HUES6 (cell line): ENCODE measurements around the gene TMCC1.
A peak's percentile ranks its signal among the peaks of the same experiment; 100 is the strongest.
"Not testable (repeated sequence)": the region's sequence is repeated elsewhere in the genome, so short reads cannot be mapped to it uniquely, and the experiment has no call there.

Experiments used
- H3K27ac ChIP-seq: 2 replicates; pipeline ENCODE4 v1.7.0; 2013; ENCODE audit warnings: low read depth, mild to moderate bottlenecking, low read length, inconsistent platforms
- H3K27me3 ChIP-seq: 2 replicates; pipeline ENCODE4 v1.6.1; 2013; ENCODE audit warnings: low read length; ENCODE audit not compliant: control insufficient read depth, insufficient read depth
- H3K36me3 ChIP-seq: 2 replicates; pipeline ENCODE4 v1.6.1; 2013; ENCODE audit warnings: low read length; ENCODE audit not compliant: control insufficient read depth, insufficient read depth
- H3K4me1 ChIP-seq: 2 replicates; pipeline ENCODE4 v1.6.1; 2013; ENCODE audit warnings: low read length; ENCODE audit not compliant: control insufficient read depth, insufficient read depth
- H3K4me3 ChIP-seq: 2 replicates; pipeline ENCODE4 v1.5.1; 2013; ENCODE audit warnings: low read depth, low read length
- H3K9ac ChIP-seq: one replicate; pipeline ENCODE4 v1.6.1; 2013; ENCODE audit warnings: mild to moderate bottlenecking, low read length
- H3K9me3 ChIP-seq: 2 replicates; pipeline ENCODE4 v1.6.1; 2013; ENCODE audit warnings: low read depth, low read length; ENCODE audit not compliant: control insufficient read depth, insufficient read depth

TMCC1 gene

DNA sequence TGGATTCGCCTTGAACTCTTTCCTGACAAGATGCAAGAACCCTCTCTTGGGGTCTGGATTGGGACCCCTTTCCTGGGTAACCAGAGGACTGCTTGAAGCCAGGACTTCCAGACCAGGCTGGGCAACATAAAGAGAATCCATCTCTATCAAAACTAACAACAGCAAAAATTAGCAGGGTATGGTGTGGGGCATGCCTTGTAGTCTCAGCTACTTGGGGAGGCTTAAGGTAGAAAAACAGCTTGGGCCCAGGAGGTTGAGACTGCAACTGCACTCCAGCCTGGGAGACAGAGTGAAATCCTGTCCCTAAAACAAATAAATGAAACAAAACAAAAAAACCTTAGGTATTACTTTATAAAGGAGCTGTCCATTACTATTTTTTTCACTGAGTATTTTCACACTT is 193.9 kb downstream of the TMCC1 start:
- no peak overlapping the region for H3K9ac ChIP-seq
- no peak overlapping the region for H3K4me3 ChIP-seq
- no peaks in the 10 kb centered on the region for H3K27me3 ChIP-seq
- no peak overlapping the region for H3K27ac ChIP-seq
- H3K4me1 ChIP-seq: peaks cover 21% of the 10 kb centered on the region
- peaks cover 10% of the 10 kb centered on the region for H3K36me3 ChIP-seq
- H3K9me3 ChIP-seq: peaks cover 34% of the 10 kb centered on the region

- peaks cover 10% of the 10 kb centered on the region for H3K36me3 ChIP-seq
- H3K9me3 ChIP-seq: peaks cover 34% of the 10 kb centered on the region
- no peak overlapping the region for H3K4me3 ChIP-seq
- no peaks in the 10 kb centered on the region for H3K27me3 ChIP-seq
- peaks cover 21% of the 10 kb centered on the region for H3K4me1 ChIP-seq
- no peak overlapping the region for H3K9ac ChIP-seq
- no peak overlapping the region for H3K27ac ChIP-seq
These were observed 194.3 kb downstream of the TMCC1 start for GRCh38 chr3:129699199-129699598.

GRCh38 chr3:129697229-129697969 is 196.1 kb downstream of the TMCC1 start:
- Histone ChIP-seq H3K27ac (no peak overlapping the region), H3K27me3 (no peaks in the 10 kb centered on the region), H3K9me3 (peaks cover 34% of the 10 kb centered on the region), H3K9ac (no peak overlapping the region), H3K4me3 (no peak overlapping the region), H3K36me3 (peaks cover 10% of the 10 kb centered on the region), H3K4me1 (peaks cover 21% of the 10 kb centered on the region)

DNA sequence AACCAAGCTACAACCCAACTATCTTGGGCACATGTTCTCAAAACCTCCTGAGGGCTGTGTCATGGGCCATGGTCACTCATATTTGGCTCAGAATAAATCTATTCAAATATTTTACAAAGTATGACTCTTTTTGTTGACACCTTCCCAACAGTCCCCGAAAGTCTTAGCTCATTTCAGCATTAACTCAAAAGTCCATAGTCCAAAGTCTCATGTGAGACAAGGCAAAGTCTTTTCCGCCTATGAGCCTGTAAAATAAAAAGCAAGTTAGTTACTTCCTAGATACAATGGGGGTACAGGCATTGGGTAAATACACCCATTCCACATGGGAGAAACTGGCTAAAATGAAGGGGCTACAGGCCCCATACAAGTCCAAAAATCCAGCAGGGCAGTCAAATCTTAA is 197.1 kb downstream of the TMCC1 start:
- Histone ChIP-seq H3K36me3 (peaks cover 10% of the 10 kb centered on the region), H3K9me3 (peaks cover 34% of the 10 kb centered on the region), H3K4me1 (peaks cover 19% of the 10 kb centered on the region)
- H3K9ac ChIP-seq, H3K4me3 ChIP-seq, H3K27me3 ChIP-seq, H3K27ac ChIP-seq: not testable (repeated sequence)

DNA sequence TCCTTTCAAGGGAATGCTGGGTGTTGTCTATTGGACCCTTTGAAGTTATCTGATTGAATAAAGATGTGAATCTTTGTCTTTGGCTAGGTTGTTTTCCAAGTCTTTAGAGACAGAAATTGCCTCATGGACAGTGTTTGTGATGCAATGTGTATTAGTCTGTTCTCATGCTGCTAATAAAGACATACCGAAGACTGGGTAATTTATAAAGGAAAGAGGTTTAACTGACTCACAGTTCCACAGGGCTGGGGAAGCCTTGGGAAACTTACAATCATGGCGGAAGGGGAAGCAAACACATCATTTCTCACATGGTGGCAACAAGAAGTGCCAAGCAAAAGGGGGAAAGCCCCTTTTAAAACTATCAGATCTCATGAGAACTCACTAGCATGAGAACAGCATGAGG is 198.3 kb downstream of the TMCC1 start:
- Histone ChIP-seq H3K4me3 (no peak overlapping the region), H3K9ac (no peak overlapping the region), H3K27ac (no peak overlapping the region), H3K4me1 (peaks cover 19% of the 10 kb centered on the region; the same call in 1 of the 2 replicates), H3K27me3 (no peaks in the 10 kb centered on the region), H3K9me3 (peaks cover 34% of the 10 kb centered on the region), H3K36me3 (peaks cover 10% of the 10 kb centered on the region)

DNA sequence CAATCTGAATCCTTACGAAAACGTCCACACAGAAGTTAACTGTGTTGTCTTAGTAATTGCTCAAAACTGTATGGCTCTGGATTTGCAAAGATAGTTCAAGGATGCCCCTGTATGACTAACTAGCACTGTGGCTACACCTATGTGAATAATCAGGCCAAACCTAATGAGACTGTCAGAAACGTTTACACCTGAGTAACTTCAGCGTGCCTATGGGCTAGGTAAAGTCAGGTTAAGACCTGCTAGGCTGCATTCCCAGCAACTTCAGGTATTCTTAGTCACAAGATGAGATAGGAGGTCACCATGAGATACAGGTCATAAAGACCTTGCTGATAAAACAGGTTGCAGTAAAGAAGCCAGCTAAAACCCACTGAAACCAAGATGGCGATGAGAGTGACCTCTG is 199.3 kb downstream of the TMCC1 start:
- Histone ChIP-seq H3K27ac (no peak overlapping the region), H3K9ac (no peak overlapping the region), H3K4me3 (no peak overlapping the region), H3K4me1 (peaks cover 19% of the 10 kb centered on the region), H3K27me3 (no peaks in the 10 kb centered on the region), H3K36me3 (peaks cover 10% of the 10 kb centered on the region), H3K9me3 (peaks cover 34% of the 10 kb centered on the region)

GRCh38 chr3:129692743-129693142 is 200.8 kb downstream of the TMCC1 start:
- Histone ChIP-seq H3K9me3 (peaks cover 26% of the 10 kb centered on the region), H3K9ac (no peak overlapping the region), H3K27ac (no peak overlapping the region), H3K4me3 (no peak overlapping the region), H3K27me3 (no peaks in the 10 kb centered on the region), H3K36me3 (peaks cover 10% of the 10 kb centered on the region), H3K4me1 (peaks cover 29% of the 10 kb centered on the region)

GRCh38 chr3:129690963-129691362 is 202.5 kb downstream of the TMCC1 start:
- H3K9ac ChIP-seq: no peak overlapping the region
- H3K4me3 ChIP-seq: no peak overlapping the region
- H3K27ac ChIP-seq: no peak overlapping the region
- H3K36me3 ChIP-seq: no peaks in the 10 kb centered on the region
- H3K9me3 ChIP-seq: peaks cover 9% of the 10 kb centered on the region; the same call in 1 of the 2 replicates
- peaks cover 39% of the 10 kb centered on the region for H3K4me1 ChIP-seq
- H3K27me3 ChIP-seq: no peaks in the 10 kb centered on the region

DNA sequence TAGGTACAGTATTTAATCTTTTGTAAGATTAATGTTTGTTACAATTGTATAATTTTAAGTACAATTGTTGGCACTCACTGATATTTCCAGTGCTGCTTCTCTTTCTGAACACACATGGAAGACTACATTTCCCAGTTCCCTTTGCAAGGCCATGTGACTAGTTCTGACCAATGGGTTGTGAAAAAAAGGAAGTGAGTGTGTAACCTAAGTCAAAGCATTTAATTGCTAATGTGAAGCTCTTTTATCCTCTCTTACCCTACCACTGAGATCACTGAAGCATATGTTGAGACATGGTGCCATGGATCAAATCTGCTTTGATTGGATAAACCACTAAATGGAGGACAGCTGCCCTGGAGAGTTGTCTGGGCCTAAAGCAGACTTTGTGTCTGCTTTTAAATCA is 203.1 kb downstream of the TMCC1 start:
- H3K4me1 ChIP-seq: peaks cover 39% of the 10 kb centered on the region
- H3K36me3 ChIP-seq: no peaks in the 10 kb centered on the region
- H3K27ac ChIP-seq: no peak overlapping the region
- peaks cover 4% of the 10 kb centered on the region; the same call in 1 of the 2 replicates for H3K9me3 ChIP-seq
- no peak overlapping the region for H3K4me3 ChIP-seq
- H3K27me3 ChIP-seq: no peaks in the 10 kb centered on the region
- no peak overlapping the region for H3K9ac ChIP-seq

GRCh38 chr3:129689036-129689435 is 204.5 kb downstream of the TMCC1 start:
- Histone ChIP-seq H3K4me1 (peaks cover 45% of the 10 kb centered on the region), H3K27ac (0 out of 2 replicates have a peak overlapping the region, but pooled peaks have one; percentile 30), H3K36me3 (no peaks in the 10 kb centered on the region), H3K9me3 (no peaks in the 10 kb centered on the region; the same call in 1 of the 2 replicates), H3K9ac (no peak overlapping the region), H3K27me3 (no peaks in the 10 kb centered on the region), H3K4me3 (no peak overlapping the region)

DNA sequence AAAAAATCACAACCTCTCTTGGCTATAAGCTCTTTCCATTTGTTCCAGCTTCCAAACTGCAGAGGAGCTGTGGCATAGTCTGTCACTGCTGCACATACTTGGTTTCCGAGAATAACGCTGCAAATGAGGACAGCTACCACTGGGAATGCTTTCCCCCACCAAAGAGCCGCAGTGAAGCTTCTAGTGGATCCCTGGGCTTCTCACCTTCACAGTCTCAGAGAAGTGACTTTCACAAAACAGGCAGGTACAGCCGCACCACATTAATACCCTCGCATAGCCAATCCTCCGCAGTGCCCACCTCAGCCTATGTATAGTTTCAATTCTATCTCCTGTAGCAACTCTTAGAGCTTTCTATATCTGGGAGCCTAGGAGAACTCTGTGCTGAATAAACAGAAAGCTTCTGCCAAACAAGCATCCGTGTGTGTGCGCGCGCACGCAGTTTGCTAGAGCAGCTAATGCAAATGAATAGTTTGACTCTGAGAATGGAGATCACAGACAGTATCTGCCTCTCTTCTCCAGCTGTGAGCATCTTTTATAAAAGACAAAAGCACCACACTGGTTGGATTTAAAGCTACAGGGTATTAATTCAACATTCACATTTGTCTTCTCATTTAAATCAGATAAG is 205.1 kb downstream of the TMCC1 start:
- H3K4me3 ChIP-seq: peak overlapping the region; percentile 40

More for the DNA sequence above, 205.1 kb downstream of the TMCC1 start:
- H3K27me3 ChIP-seq: no peaks in the 10 kb centered on the region
- 0 out of 2 replicates have a peak overlapping the region, but pooled peaks have one; percentile 30 for H3K27ac ChIP-seq
- no peaks in the 10 kb centered on the region for H3K9me3 ChIP-seq
- H3K36me3 ChIP-seq: no peaks in the 10 kb centered on the region
- H3K4me1 ChIP-seq: peaks cover 45% of the 10 kb centered on the region
- peak overlapping the region; percentile 31 for H3K9ac ChIP-seq
